Kidney epithelial cell (primary cell): ENCODE results near the gene HPCAL1. TPM values are rescaled to one million over a fixed set of nuclear protein-coding genes. Genes with fewer than 3 reads are reported as not detected.

ENCODE experiments used
- DNase-seq: peaks from one replicate; pipeline ENCODE4 v3.0.0-alpha.2; 2010; ENCODE audit warnings: low read depth
- H3K27me3 ChIP-seq: 2 replicates; pipeline ENCODE4 v1.6.0; 2011; ENCODE audit warnings: low read length; ENCODE audit not compliant: control insufficient read depth, insufficient read depth
- H3K36me3 ChIP-seq: 2 replicates; pipeline ENCODE4 v1.5.1; 2011; ENCODE audit warnings: low read length; ENCODE audit not compliant: control insufficient read depth, insufficient read depth
- H3K4me3 ChIP-seq: 2 replicates; pipeline ENCODE4 v1.5.1; 2011; ENCODE audit warnings: low read depth, mild to moderate bottlenecking, control low read depth, low read length
- total RNA-seq: library from RNA; depleted of rRNA; stranded (reverse); fragments of >200 nt; gene quantifications from 2 replicates; pipeline ENCODE4 v1.2.3, GENCODE V29; 2015
- TF ChIP-seq, protein P1 (sequence below): IDR thresholded peaks from 2 replicates; pipeline ENCODE4 v1.5.1; 2011; ENCODE audit warnings: mild to moderate bottlenecking, moderate library complexity, low read length, control low read depth, inconsistent platforms; ENCODE audit not compliant: insufficient read depth, poor library complexity, severe bottlenecking

HPCAL1 gene
- total RNA-seq, 1 donor from 2014 or later = 33.7 TPM

DNA sequence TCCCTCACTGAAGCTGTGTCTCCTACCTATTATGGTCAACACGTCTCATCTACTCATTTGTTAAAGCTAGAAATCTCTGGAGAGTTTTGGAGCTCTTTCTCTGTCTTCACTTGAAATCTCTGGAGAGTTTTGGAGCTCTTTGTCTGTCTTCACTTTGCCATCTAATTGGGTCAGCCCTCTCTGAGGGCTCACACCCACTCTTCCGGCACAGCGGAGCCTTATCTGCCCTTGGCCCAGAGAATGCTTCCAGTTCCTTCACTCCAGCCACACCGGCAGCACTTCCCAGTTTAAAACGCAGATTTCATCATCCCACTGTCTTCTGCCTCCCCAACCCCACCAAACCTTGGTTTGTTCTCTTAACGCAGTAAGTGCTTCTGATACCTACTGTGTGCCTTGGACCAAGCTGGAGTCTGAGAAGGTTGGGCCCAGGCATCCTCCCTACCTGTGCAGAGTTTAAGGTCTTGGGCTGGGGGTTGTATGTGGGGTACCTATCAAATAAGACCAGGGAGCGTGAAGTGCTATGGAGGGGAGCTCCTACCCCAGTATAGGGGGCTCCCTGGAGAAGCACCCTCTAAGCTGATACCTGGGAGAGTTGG, 5.0 kb downstream of the HPCAL1 start:
- TF ChIP-seq, protein P1, sequence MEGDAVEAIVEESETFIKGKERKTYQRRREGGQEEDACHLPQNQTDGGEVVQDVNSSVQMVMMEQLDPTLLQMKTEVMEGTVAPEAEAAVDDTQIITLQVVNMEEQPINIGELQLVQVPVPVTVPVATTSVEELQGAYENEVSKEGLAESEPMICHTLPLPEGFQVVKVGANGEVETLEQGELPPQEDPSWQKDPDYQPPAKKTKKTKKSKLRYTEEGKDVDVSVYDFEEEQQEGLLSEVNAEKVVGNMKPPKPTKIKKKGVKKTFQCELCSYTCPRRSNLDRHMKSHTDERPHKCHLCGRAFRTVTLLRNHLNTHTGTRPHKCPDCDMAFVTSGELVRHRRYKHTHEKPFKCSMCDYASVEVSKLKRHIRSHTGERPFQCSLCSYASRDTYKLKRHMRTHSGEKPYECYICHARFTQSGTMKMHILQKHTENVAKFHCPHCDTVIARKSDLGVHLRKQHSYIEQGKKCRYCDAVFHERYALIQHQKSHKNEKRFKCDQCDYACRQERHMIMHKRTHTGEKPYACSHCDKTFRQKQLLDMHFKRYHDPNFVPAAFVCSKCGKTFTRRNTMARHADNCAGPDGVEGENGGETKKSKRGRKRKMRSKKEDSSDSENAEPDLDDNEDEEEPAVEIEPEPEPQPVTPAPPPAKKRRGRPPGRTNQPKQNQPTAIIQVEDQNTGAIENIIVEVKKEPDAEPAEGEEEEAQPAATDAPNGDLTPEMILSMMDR = no peak
- DNase-seq = no peak
- H3K36me3 ChIP-seq = no peaks in the 10 kb centered on the region
- no peak overlapping the region for H3K4me3 ChIP-seq
- H3K27me3 ChIP-seq = no peaks in the 10 kb centered on the region

- Histone ChIP-seq H3K4me3 (no peak overlapping the region), H3K36me3 (no peaks in the 10 kb centered on the region), H3K27me3 (no peaks in the 10 kb centered on the region)
- TF ChIP-seq, protein P1 = no peak
- DNase-seq = no peak
These were observed 6.2 kb downstream of the HPCAL1 start for GRCh38 chr2:10308866-10309265.

- TF ChIP-seq, protein P1 = no peak
- Histone ChIP-seq H3K4me3 (no peak overlapping the region), H3K36me3 (no peaks in the 10 kb centered on the region), H3K27me3 (no peaks in the 10 kb centered on the region)
- no peak for DNase-seq
These were observed 6.6 kb downstream of the HPCAL1 start for GRCh38 chr2:10309286-10309685.

DNA sequence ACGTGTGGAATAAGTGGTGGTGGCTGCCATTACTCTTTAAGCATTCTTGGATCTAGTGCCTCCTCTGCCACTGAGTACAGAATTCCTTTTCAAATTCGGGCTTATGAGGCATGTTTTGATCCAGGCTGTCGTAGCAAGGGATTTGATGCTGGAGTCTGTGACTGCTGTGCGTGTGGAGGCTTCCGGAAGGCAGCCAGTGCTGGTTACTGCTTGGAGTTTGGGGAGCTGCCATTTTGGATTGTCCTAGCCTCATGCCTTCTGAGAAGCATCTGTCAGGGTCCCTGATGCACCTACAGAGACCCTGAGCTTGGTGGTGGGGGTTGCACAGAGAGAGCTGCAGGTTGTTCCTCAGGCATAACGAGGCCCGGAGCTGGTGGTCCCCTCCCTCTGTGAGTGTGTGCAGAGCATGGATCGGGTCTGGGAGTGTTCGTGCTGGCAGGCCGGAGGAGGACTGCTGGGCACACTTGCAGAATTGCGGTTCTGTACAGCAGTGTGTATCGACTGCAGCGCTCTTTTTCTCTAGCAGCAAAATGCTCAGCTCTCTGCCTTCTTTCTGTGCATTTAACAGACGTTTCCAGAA, 7.7 kb downstream of the HPCAL1 start:
- Histone ChIP-seq H3K4me3 (no peak overlapping the region), H3K27me3 (no peaks in the 10 kb centered on the region), H3K36me3 (no peaks in the 10 kb centered on the region)
- DNase-seq = no peak
- TF ChIP-seq, protein P1 = no peak

DNA sequence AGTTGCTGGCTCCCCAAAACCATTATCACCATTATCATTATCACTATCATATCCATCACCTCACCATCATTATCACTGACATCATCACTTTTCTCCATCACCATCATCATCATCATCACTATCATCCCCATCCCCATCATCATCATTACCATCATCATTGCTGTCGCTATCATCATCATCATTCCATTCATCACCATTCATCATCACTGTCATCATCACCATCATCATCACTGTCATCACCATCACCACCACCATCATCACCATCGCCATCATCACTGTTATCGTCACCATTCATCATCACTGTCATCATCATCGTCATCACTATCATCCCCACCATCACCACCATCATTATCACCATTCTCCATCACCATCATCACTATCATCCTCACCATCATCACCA, 9.0 kb downstream of the HPCAL1 start:
- Histone ChIP-seq H3K36me3 (no peaks in the 10 kb centered on the region), H3K27me3 (no peaks in the 10 kb centered on the region), H3K4me3 (no peak overlapping the region)
- no peak for DNase-seq
- TF ChIP-seq, protein P1 = no peak

DNA sequence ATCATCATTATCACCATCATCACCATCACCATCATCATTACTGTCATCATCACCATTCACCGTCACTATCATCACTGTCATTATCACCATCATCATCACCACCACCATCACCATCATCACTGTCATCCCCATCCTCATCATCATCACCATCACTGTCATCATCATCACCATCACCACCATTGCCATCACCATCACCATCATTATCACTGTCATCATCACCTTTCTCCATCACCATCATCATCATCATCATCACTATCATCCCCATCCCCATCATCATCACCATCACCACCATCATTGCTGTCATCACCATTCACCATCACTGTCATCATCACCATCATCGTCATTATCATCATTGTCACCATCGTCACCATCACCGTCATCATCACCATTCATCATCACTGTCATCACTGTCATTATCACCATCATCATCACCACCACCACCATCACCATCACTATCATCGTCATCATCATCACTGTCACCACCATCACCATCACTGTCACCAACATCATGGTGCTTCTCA, 9.8 kb downstream of the HPCAL1 start:
- H3K4me3 ChIP-seq = no peak overlapping the region
- DNase-seq = no peak
- H3K36me3 ChIP-seq = no peaks in the 10 kb centered on the region
- TF ChIP-seq, protein P1 = no peak
- H3K27me3 ChIP-seq = no peaks in the 10 kb centered on the region
